H7 (cell line): ENCODE results near the gene LYRM9. TPM values are rescaled to one million over a fixed set of nuclear protein-coding genes. Genes with fewer than 3 reads are reported as not detected.

ENCODE experiments used
- DNase-seq: peaks from one replicate; pipeline ENCODE4 v3.0.0; 2012
- H3K27me3 ChIP-seq: 2 replicates; pipeline ENCODE4 v1.6.0; 2011; ENCODE audit warnings: mild to moderate bottlenecking, low read length; ENCODE audit not compliant: control insufficient read depth, insufficient read depth
- H3K36me3 ChIP-seq: replicated peaks from 2 replicates; pipeline ENCODE4 v1.5.1; 2011; ENCODE audit warnings: low read length; ENCODE audit not compliant: control insufficient read depth, insufficient read depth
- H3K4me3 ChIP-seq: 2 replicates; pipeline ENCODE4 v1.5.1; 2011; ENCODE audit warnings: low read depth, mild to moderate bottlenecking, control low read depth, low read length, moderate library complexity; ENCODE audit not compliant: insufficient read depth
- total RNA-seq: library from RNA; depleted of rRNA; stranded (reverse); fragments of >200 nt; shearing (Covaris generic); gene quantifications from 2 replicates; pipeline ENCODE4 v1.2.3, GENCODE V29; 2014

Gene LYRM9
- total RNA-seq, 1 experiment from 2014 or later: 3.4 TPM

GRCh38 chr17:27873746-27874145 is 19.4 kb downstream of the LYRM9 start:
- Histone ChIP-seq H3K36me3 (no peaks in the 10 kb centered on the region), H3K4me3 (no peak overlapping the region), H3K27me3 (no peaks in the 10 kb centered on the region)
- DNase-seq: no peak

- Histone ChIP-seq H3K27me3 (no peaks in the 10 kb centered on the region), H3K36me3 (no peaks in the 10 kb centered on the region), H3K4me3 (no peak overlapping the region)
- DNase-seq: no peak
Measured at GRCh38 chr17:27873211-27873610, 20.0 kb downstream of the LYRM9 start.

- DNase-seq: no peak
- no peaks in the 10 kb centered on the region for H3K36me3 ChIP-seq
- H3K4me3 ChIP-seq: no peak overlapping the region
- H3K27me3 ChIP-seq: no peaks in the 10 kb centered on the region
Measured at GRCh38 chr17:27872776-27873175, 20.4 kb downstream of the LYRM9 start.

- DNase-seq: no peak
- no peaks in the 10 kb centered on the region for H3K27me3 ChIP-seq
Measured at GRCh38 chr17:27871407-27871806, 21.8 kb downstream of the LYRM9 start.

GRCh38 chr17:27870345-27870744 is 22.8 kb downstream of the LYRM9 start:
- Histone ChIP-seq H3K4me3 (no peak overlapping the region), H3K27me3 (no peaks in the 10 kb centered on the region), H3K36me3 (no peaks in the 10 kb centered on the region)
- DNase-seq: no peak

More at GRCh38 chr17:27871407-27871806, 21.8 kb downstream of the LYRM9 start:
- H3K36me3 ChIP-seq: no peaks in the 10 kb centered on the region
- H3K4me3 ChIP-seq: no peak overlapping the region

GRCh38 chr17:27868565-27868964 is 24.6 kb downstream of the LYRM9 start:
- no peak for DNase-seq
- no peak overlapping the region for H3K4me3 ChIP-seq
- no peaks in the 10 kb centered on the region for H3K27me3 ChIP-seq
- H3K36me3 ChIP-seq: no peaks in the 10 kb centered on the region

- no peaks in the 10 kb centered on the region for H3K27me3 ChIP-seq
- DNase-seq: no peak
- H3K4me3 ChIP-seq: no peak overlapping the region
- H3K36me3 ChIP-seq: no peaks in the 10 kb centered on the region
Measured at GRCh38 chr17:27862840-27863239, 30.3 kb downstream of the LYRM9 start.

GRCh38 chr17:27862004-27862403 is 31.2 kb downstream of the LYRM9 start:
- Histone ChIP-seq H3K36me3 (no peaks in the 10 kb centered on the region), H3K4me3 (no peak overlapping the region)

GRCh38 chr17:27860971-27861664 is 32.0 kb downstream of the LYRM9 start:
- no peak overlapping the region for H3K4me3 ChIP-seq
- no peak for DNase-seq
- H3K27me3 ChIP-seq: no peaks in the 10 kb centered on the region
- H3K36me3 ChIP-seq: no peaks in the 10 kb centered on the region

More at GRCh38 chr17:27862004-27862403, 31.2 kb downstream of the LYRM9 start:
- DNase-seq: no peak
- no peaks in the 10 kb centered on the region for H3K27me3 ChIP-seq

- H3K36me3 ChIP-seq: no peaks in the 10 kb centered on the region
- no peak overlapping the region for H3K4me3 ChIP-seq
- DNase-seq: no peak
- H3K27me3 ChIP-seq: no peaks in the 10 kb centered on the region
Measured at GRCh38 chr17:27858621-27859305, 34.4 kb downstream of the LYRM9 start.

GRCh38 chr17:27856676-27857432 is 36.3 kb downstream of the LYRM9 start:
- Histone ChIP-seq H3K36me3 (no peaks in the 10 kb centered on the region), H3K27me3 (no peaks in the 10 kb centered on the region), H3K4me3 (no peak overlapping the region)
- DNase-seq: peak; percentile 48

- no peak for DNase-seq
- Histone ChIP-seq H3K27me3 (no peaks in the 10 kb centered on the region), H3K4me3 (no peak overlapping the region), H3K36me3 (no peaks in the 10 kb centered on the region)
Measured at GRCh38 chr17:27855454-27855853, 37.7 kb downstream of the LYRM9 start.

GRCh38 chr17:27854163-27854562 is 39.0 kb downstream of the LYRM9 start:
- Histone ChIP-seq H3K4me3 (no peak overlapping the region), H3K36me3 (no peaks in the 10 kb centered on the region), H3K27me3 (no peaks in the 10 kb centered on the region)
- no peak for DNase-seq

- no peaks in the 10 kb centered on the region for H3K27me3 ChIP-seq
- no peaks in the 10 kb centered on the region for H3K36me3 ChIP-seq
- no peak overlapping the region for H3K4me3 ChIP-seq
- no peak for DNase-seq
Measured at GRCh38 chr17:27853091-27853490, 40.1 kb downstream of the LYRM9 start.
